Measurements from ENCODE around the gene TNS2.

TNS2 gene

GRCh38 chr12:53056296-53056695 lies 6.4 kb downstream of the TNS2 start:
- in situ Hi-C loops (cut with HindIII; ENCODE audit: low sequenced_read_pairs), result no loop called here

DNA sequence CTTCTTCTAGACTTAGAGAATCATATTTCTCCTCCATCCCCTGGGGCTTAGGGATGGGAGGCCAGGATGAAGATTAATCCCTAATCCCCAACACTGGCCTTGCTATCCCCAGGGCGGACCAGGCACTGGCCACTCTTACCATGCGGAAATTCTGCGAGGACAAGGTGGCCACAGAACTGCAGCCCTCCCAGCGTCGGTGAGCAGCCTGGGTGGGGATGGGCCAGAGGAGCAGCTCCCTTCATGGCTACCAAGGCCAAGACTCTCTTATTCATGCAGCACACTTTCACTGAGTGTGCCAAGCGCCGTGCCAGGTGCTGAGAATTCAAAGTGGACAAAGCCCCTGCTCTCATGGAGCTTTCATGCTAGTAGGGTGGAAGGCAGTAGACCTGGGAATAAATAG lies 7.0 kb downstream of the TNS2 start:
- in situ Hi-C loops (cut with HindIII; ENCODE audit: low sequenced_read_pairs), result no loop called here

GRCh38 chr12:53057816-53058500 lies 8.1 kb downstream of the TNS2 start:
- in situ Hi-C loops (cut with HindIII; ENCODE audit: low sequenced_read_pairs), result no loop called here

DNA sequence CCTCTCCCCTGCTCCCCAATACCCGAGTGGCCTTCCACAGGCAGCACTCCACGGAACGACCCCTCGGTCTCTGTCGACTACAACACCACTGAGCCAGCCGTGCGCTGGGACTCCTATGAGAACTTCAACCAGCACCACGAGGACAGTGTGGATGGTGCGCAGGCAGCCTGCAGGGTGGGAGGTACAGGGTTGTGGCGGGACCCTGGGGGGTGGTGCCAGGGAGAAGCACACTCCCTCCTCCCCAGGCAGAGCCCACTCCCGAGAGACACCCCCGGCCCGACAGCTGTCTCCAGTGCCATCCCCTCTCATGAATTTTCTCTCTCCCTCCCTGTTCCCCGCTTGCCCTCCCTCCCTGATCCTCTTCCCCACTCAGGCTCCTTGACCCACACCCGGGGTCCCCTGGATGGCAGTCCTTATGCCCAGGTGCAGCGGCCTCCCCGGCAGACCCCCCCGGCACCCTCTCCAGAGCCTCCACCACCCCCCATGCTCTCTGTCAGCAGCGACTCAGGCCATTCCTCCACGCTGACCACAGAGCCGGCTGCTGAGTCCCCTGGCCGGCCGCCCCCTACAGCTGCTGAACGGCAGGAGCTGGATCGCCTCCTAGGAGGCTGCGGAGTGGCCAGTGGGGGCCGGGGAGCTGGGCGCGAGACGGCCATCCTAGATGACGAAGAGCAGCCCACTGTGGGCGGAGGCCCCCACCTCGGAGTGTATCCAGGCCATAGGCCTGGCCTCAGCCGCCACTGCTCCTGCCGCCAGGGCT lies 9.0 kb downstream of the TNS2 start:
- in situ Hi-C loops (cut with HindIII; ENCODE audit: low sequenced_read_pairs), result no loop called here

- in situ Hi-C loops (cut with HindIII; ENCODE audit: low sequenced_read_pairs), result no loop called here
Observed at GRCh38 chr12:53059434-53060063, 9.7 kb downstream of the TNS2 start.

DNA sequence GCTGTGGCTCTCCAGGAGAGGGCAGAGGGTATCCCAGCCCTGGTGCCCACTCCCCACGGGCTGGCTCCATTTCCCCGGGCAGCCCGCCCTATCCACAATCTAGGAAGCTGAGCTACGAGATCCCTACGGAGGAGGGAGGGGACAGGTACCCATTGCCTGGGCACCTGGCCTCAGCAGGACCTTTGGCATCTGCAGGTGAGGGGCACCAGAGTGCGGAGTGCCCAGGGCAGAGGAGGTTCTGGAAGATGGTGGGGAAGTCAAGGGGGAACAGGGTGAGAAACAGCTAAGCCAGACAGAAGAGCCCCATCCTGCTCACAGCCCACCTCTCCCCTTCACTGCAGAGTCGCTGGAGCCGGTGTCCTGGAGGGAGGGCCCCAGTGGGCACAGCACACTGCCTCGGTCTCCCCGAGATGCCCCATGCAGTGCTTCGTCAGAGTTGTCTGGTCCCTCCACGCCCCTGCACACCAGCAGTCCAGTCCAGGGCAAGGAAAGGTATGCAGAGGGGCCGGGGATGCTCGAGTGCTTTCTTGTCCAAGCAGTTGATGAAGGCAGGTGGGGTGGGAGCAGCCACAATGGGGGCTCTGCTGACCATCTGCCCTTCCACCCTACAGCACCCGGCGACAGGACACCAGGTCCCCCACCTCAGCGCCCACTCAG lies 10.3 kb downstream of the TNS2 start:
- in situ Hi-C loops (cut with HindIII; ENCODE audit: low sequenced_read_pairs), result no loop called here

GRCh38 chr12:53060721-53061276 lies 10.9 kb downstream of the TNS2 start:
- in situ Hi-C loops (cut with HindIII; ENCODE audit: low sequenced_read_pairs), result no loop called here

- in situ Hi-C loops (cut with HindIII; ENCODE audit: low sequenced_read_pairs), result no loop called here
Observed at GRCh38 chr12:53061404-53062010, 11.6 kb downstream of the TNS2 start.

GRCh38 chr12:53062011-53062961 lies 12.4 kb downstream of the TNS2 start:
- in situ Hi-C loops (cut with HindIII; ENCODE audit: low sequenced_read_pairs), result no loop called here

DNA sequence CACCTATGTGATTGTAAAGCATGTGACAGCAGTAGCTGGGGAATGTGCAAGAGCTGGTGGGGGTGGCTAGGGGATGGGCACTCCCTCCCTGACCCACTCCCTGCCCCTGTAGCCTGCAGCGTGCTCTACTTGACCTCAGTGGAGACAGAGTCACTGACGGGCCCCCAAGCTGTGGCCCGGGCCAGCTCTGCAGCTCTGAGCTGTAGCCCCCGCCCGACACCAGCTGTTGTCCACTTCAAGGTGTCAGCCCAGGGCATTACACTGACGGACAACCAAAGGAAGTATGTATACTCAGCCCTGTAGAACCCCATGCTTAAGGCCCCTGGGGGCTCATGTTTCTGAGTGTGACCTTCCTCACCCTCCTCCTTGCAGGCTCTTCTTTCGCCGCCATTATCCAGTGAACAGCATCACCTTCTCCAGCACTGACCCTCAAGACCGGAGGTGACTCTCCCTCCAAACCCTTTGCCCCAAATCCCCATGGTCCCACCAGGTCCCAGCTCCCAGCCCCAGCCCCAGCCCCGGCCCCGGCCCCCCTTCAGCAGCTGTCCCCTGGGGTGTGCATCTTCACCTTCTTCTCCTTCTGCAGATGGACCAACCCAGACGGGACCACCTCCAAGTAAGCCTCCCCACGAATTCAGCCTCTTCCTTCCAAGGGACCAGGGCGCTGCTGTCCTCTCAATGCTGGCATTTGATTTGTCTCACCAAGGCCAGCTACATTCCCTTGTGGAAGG lies 13.3 kb downstream of the TNS2 start:
- in situ Hi-C loops (cut with HindIII; ENCODE audit: low sequenced_read_pairs), result no loop called here

DNA sequence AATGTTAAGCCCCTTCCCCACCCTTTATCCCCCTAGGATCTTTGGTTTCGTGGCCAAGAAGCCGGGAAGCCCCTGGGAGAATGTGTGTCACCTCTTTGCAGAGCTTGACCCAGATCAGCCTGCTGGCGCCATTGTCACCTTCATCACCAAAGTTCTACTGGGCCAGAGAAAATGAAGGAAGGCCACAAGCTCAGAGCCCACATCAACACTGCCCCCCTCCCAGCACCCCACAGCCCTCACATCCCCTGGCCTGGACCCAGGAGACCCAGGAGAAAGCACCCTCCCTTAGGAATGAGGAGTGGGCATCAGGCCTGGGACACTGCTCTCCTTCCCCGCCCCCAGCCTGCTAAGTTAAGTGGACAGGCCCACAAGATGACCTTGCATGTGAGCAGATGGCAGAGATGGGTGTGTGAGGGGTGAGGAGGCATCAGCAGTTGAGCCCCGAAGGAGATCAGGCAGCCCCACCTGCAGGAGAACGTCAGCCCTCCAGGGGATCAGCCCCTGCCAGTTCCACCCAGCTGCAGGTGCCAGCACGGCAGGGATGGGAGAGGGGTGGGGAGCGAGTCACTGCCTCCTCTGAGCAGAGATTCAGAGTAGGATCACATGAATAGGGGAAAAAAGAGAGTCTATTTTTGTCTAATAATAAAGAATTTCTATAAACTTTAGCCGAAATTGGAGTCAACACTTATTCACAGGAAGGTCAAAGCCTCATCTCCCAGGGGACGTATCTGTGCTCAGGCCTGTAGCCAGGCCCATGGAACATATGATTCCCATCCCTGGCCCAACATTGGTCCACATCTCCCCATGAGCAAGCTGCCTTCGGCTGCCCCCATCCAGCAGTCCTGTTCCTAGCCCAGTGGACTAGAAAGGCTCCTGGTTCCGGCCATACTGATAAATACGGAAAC lies 14.1 kb downstream of the TNS2 start:
- in situ Hi-C loops (cut with HindIII; ENCODE audit: low sequenced_read_pairs), result no loop called here

DNA sequence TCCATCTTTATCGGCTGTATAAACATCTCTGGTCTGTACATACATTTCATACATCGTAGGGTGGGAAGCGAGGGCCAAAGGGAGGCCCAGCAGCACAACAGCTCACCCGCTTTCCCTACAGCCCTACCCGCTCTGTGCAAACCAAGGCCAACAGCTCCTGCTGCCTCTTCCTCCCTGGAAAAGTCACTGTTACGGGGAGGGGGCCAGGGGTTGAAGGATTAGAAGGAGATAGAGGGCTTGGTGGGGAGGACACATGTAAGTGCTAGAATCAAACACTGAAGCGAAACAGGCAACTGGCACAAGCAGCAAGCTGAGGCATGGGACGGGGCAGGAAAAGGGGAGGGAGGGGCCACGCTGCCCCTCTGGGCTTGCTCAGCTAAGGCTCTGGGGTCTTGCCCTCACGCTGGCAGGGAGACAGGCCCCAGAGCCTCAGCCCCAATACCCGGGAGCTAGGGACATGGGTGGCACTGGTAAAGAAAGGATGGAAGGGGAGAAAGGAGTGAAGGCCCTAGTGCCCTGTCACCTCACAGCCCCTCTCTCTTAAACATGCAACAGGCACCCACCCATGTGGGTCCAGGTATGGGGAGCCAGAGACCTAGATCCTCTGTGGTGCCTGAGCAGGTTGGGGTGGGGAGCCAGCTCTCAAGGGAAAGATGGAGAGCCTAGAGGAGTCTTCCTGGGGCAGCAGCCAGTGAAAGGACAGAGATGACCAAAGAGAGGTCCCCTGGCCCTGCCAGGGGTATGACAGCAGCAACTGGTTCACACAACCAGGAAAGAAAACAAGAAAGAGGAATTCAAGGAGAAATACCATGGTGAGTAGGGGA lies 15.0 kb downstream of the TNS2 start:
- in situ Hi-C loops (cut with HindIII; ENCODE audit: low sequenced_read_pairs), result loop anchor here (5.0 kb wide), 1 partner anchor 37 kb away; the partner anchor contains the start of gene SOAT2

GRCh38 chr12:53065470-53065869 lies 15.6 kb downstream of the TNS2 start:
- in situ Hi-C loops (cut with HindIII; ENCODE audit: low sequenced_read_pairs), result loop anchor here (5.0 kb wide), 1 partner anchor 37 kb away; the partner anchor contains the start of gene SOAT2

DNA sequence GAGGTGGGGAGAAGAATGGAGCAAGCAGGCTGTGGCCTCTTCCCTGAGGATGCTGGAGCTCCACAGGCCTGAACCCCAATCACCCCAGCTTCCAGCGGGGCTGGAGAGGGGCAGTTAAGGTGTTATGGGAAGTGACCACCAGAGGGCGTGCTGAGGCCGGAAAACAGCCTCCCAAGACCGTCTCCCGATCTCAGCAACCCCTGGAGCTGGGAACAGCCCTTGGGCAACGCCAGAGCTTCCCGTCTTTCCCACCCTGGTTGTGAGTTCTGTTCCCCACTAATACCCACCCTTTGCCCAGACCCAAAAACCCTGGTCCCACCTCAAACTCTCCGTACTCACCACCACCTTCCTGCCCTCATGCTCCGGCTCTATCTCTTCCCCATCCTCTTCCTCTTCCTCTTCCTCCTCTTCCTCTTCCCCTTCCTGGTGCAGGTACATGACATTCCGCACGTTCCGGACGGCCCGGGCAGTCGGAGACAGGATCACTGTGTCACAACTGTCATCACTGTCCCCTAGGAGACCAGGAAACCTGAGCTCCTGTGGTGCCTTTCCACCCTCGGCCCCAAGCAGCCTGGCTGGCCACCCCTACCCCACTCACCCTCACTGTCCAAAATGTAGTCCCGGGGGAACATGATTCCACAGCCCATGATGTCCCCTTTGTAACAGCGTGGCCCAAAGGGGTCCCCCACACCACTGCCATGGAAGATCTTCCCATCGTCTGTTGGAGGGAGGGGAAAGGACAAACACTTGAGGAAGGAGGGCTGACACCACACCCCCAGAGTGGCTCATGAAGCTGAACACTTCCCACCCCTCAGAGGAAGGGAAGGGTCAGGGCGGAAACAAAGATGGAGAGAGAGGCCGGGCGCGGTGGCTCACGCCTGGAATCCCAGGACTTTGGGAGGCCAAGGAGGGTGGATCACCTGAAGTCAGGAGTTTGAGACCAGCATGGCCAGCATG lies 16.4 kb downstream of the TNS2 start:
- in situ Hi-C loops (cut with HindIII; ENCODE audit: low sequenced_read_pairs), result loop anchor here (5.0 kb wide), 1 partner anchor 36 kb away; the partner anchor contains the start of gene SOAT2

- in situ Hi-C loops (cut with HindIII; ENCODE audit: low sequenced_read_pairs), result loop anchor here (5.0 kb wide), 1 partner anchor 35 kb away; the partner anchor contains the start of gene SOAT2
Observed at GRCh38 chr12:53067074-53067992, 17.5 kb downstream of the TNS2 start.
